ENCODE results near the gene PHLDB3. TPM values are rescaled to one million over a fixed set of nuclear protein-coding genes. Genes with fewer than 3 reads are reported as not detected.

PHLDB3 gene
- total RNA-seq, 2 donors from 2014 or later = 7.7 to 13.5 TPM

GRCh38 chr19:43470288-43470687, 34.3 kb downstream of the PHLDB3 start:
- Histone ChIP-seq H3K27ac (ENCODE audit: low read depth, low read length) (no peak overlapping the region), H3K9me3 (ENCODE audit: control insufficient read depth, low read length) (no peaks in the 10 kb centered on the region), H3K9ac (ENCODE audit: extremely low read depth, low read length, poor library complexity, severe bottlenecking) (no peak overlapping the region), H3K27me3 (ENCODE audit: control insufficient read depth, insufficient read depth, low read length, poor library complexity, severe bottlenecking) (peaks cover 11% of the 10 kb centered on the region), H3K4me3 (ENCODE audit: low read length) (no peak overlapping the region), H3K4me1 (ENCODE audit: control insufficient read depth, insufficient read depth, low read length) (no peaks in the 10 kb centered on the region), H3K36me3 (ENCODE audit: control insufficient read depth, insufficient read depth, low read length) (no peaks in the 10 kb centered on the region)
- Mint-ChIP-seq H3K27me3 (ENCODE audit: insufficient read depth) (peaks cover 35% of the 10 kb centered on the region), H3K9me3 (peaks cover 3% of the 10 kb centered on the region), H3K4me3 (no peak overlapping the region), H3K4me1 (no peaks in the 10 kb centered on the region), H3K36me3 (ENCODE audit: low read depth) (no peaks in the 10 kb centered on the region), H3K27ac (no peak overlapping the region)
- DNase-seq = peak; percentile 52
- TF ChIP-seq CTCF (conservative IDR thresholded peaks at IDR 0.05) = no peak
- WGBS, 2 experiments (ENCODE audit: insufficient coverage in 1 of 2, insufficient read length in 1 of 2) = 80 to 84% methylated on average over 7 to 10 of the region's 10 CpGs

GRCh38 chr19:43469160-43469480, 35.4 kb downstream of the PHLDB3 start:
- Histone ChIP-seq H3K9me3 (ENCODE audit: control insufficient read depth, low read length) (no peaks in the 10 kb centered on the region), H3K27ac (ENCODE audit: low read depth, low read length) (no peak overlapping the region), H3K4me3 (ENCODE audit: low read length) (no peak overlapping the region), H3K4me1 (ENCODE audit: control insufficient read depth, insufficient read depth, low read length) (no peaks in the 10 kb centered on the region), H3K36me3 (ENCODE audit: control insufficient read depth, insufficient read depth, low read length) (no peaks in the 10 kb centered on the region), H3K27me3 (ENCODE audit: control insufficient read depth, insufficient read depth, low read length, poor library complexity, severe bottlenecking) (peaks cover 21% of the 10 kb centered on the region), H3K9ac (ENCODE audit: extremely low read depth, low read length, poor library complexity, severe bottlenecking) (no peak overlapping the region)
- H3K27me3 Mint-ChIP-seq (ENCODE audit: insufficient read depth) = peaks cover 44% of the 10 kb centered on the region
- WGBS, 2 experiments (ENCODE audit: insufficient coverage in 1 of 2, insufficient read length in 1 of 2) = 76 to 100% methylated on average over 1 of the region's 1 CpG
- H3K4me1 Mint-ChIP-seq = no peaks in the 10 kb centered on the region
- no peak overlapping the region for H3K27ac Mint-ChIP-seq
- peaks cover 12% of the 10 kb centered on the region for H3K9me3 Mint-ChIP-seq
- no peak for DNase-seq
- H3K4me3 Mint-ChIP-seq = no peak overlapping the region
- H3K36me3 Mint-ChIP-seq (ENCODE audit: low read depth) = no peaks in the 10 kb centered on the region
- no peak for TF ChIP-seq CTCF (conservative IDR thresholded peaks at IDR 0.05)

- H3K36me3 Mint-ChIP-seq (ENCODE audit: low read depth) = no peaks in the 10 kb centered on the region
- 92 to 94% methylated on average over 4 of the region's 4 CpGs for WGBS, 2 experiments (ENCODE audit: insufficient coverage in 1 of 2, insufficient read length in 1 of 2)
Measured at GRCh38 chr19:43468354-43469159, 36.0 kb downstream of the PHLDB3 start.

More at GRCh38 chr19:43468354-43469159, 36.0 kb downstream of the PHLDB3 start:
- H3K27ac Mint-ChIP-seq = no peak overlapping the region
- no peaks in the 10 kb centered on the region for H3K36me3 ChIP-seq (ENCODE audit: control insufficient read depth, insufficient read depth, low read length)
- no peaks in the 10 kb centered on the region for H3K4me1 Mint-ChIP-seq
- H3K9ac ChIP-seq (ENCODE audit: extremely low read depth, low read length, poor library complexity, severe bottlenecking) = no peak overlapping the region
- H3K4me1 ChIP-seq (ENCODE audit: control insufficient read depth, insufficient read depth, low read length) = no peaks in the 10 kb centered on the region
- no peak overlapping the region for H3K4me3 ChIP-seq (ENCODE audit: low read length)
- no peaks in the 10 kb centered on the region for H3K9me3 ChIP-seq (ENCODE audit: control insufficient read depth, low read length)
- peaks cover 46% of the 10 kb centered on the region for H3K27me3 Mint-ChIP-seq (ENCODE audit: insufficient read depth)
- H3K27ac ChIP-seq (ENCODE audit: low read depth, low read length) = no peak overlapping the region
- H3K9me3 Mint-ChIP-seq = peaks cover 17% of the 10 kb centered on the region
- no peak for DNase-seq
- no peak for TF ChIP-seq CTCF (conservative IDR thresholded peaks at IDR 0.05)
- peaks cover 21% of the 10 kb centered on the region for H3K27me3 ChIP-seq (ENCODE audit: control insufficient read depth, insufficient read depth, low read length, poor library complexity, severe bottlenecking)
- H3K4me3 Mint-ChIP-seq = no peak overlapping the region

All from endodermal cell (in vitro differentiated cells).